GM18507 (cell line): Measurements from ENCODE around the gene CABLES1.
"Not testable (repeated sequence)": the region's sequence is repeated elsewhere in the genome, so short reads cannot be mapped to it uniquely, and the experiment has no call there.

Experiments used
- DNase-seq: peaks from one replicate; pipeline ENCODE4 v3.0.0; 2011; ENCODE audit warnings: low read depth; ENCODE audit not compliant: insufficient read length; ENCODE audit errors: extremely low spot score
- FAIRE-seq: peaks from 2 replicates; lab custom pipeline; 2011; peaks lifted over from hg19 to GRCh38; lab: Jason Lieb, UNC

CABLES1 gene

GRCh38 chr18:23272498-23273232 is 137.4 kb downstream of the CABLES1 start:
- DNase-seq (no peak), FAIRE-seq (peak; percentile 18)

- no peak for FAIRE-seq
- DNase-seq = no peak
Measured at GRCh38 chr18:23273443-23273966, 138.2 kb downstream of the CABLES1 start.

GRCh38 chr18:23274638-23275482 is 139.6 kb downstream of the CABLES1 start:
- DNase-seq = no peak
- FAIRE-seq = no peak

GRCh38 chr18:23276451-23276850 is 141.2 kb downstream of the CABLES1 start:
- no peak for FAIRE-seq
- no peak for DNase-seq

GRCh38 chr18:23277399-23277798 is 142.1 kb downstream of the CABLES1 start:
- DNase-seq = no peak
- no peak for FAIRE-seq

GRCh38 chr18:23279931-23280330 is 144.6 kb downstream of the CABLES1 start:
- FAIRE-seq = no peak
- no peak for DNase-seq

- DNase-seq = no peak
- no peak for FAIRE-seq
Measured at GRCh38 chr18:23280844-23281243, 145.6 kb downstream of the CABLES1 start.

GRCh38 chr18:23281626-23282436 is 146.5 kb downstream of the CABLES1 start:
- FAIRE-seq (no peak), DNase-seq (no peak)

- no peak for FAIRE-seq
- no peak for DNase-seq
Measured at GRCh38 chr18:23282437-23282781, 147.1 kb downstream of the CABLES1 start.

GRCh38 chr18:23283916-23284430 is 148.7 kb downstream of the CABLES1 start:
- peak; percentile 82 for FAIRE-seq
- no peak for DNase-seq

GRCh38 chr18:23284629-23285028 is 149.3 kb downstream of the CABLES1 start:
- FAIRE-seq = no peak
- no peak for DNase-seq

GRCh38 chr18:23285581-23285980 is 150.3 kb downstream of the CABLES1 start:
- DNase-seq, FAIRE-seq: not testable (repeated sequence)

- DNase-seq (no peak), FAIRE-seq (no peak)
Measured at GRCh38 chr18:23291456-23292205, 156.3 kb downstream of the CABLES1 start.

GRCh38 chr18:23300231-23300805 is 165.0 kb downstream of the CABLES1 start:
- FAIRE-seq = no peak
- DNase-seq = no peak

GRCh38 chr18:23301972-23302371 is 166.7 kb downstream of the CABLES1 start:
- no peak for FAIRE-seq
- no peak for DNase-seq

GRCh38 chr18:23302511-23302850 is 167.2 kb downstream of the CABLES1 start:
- no peak for FAIRE-seq
- no peak for DNase-seq

GRCh38 chr18:23302851-23303527 is 167.7 kb downstream of the CABLES1 start:
- FAIRE-seq (no peak), DNase-seq (no peak)

- peak; percentile 54 for DNase-seq
- peak; percentile 90 for FAIRE-seq
Measured at GRCh38 chr18:23306822-23307221, 171.5 kb downstream of the CABLES1 start.
